Measurements from ENCODE around the gene ZDHHC24.

ZDHHC24 gene

GRCh38 chr11:66480117-66480938, 65.5 kb downstream of the ZDHHC24 start, which contains the start of gene DPP3:
DPP3 (plus strand) TSS chr11:66480434; CDS start chr11:66482201, 1,767 bp downstream.
- peak within 1 kb of the TSS; percentile 91 for H3K4me3 ChIP-seq (ENCODE audit: low read depth, low read length, poor library complexity, severe bottlenecking)
- H3K27me3 ChIP-seq (ENCODE audit: insufficient read depth, low read length), result no peaks in the 10 kb centered on the region
- H2AFZ ChIP-seq (ENCODE audit: low read length), result no peak within 1 kb of the TSS
- H4K20me1 ChIP-seq (ENCODE audit: insufficient read depth, low read length), result no peaks in the 10 kb centered on the region
- H3K36me3 ChIP-seq (ENCODE audit: insufficient read depth, low read length), result peaks cover 13% of the 10 kb centered on the region; the same call in 1 of the 2 replicates
- H3K79me2 ChIP-seq (ENCODE audit: insufficient read depth, low read length), result no peaks in the 10 kb centered on the region
- H3F3A ChIP-seq (ENCODE audit: insufficient read depth, low read length), result no peaks in the 10 kb centered on the region
- H3K4me2 ChIP-seq (ENCODE audit: low read length), result peak within 1 kb of the TSS; percentile 87
- peak within 1 kb of the TSS; percentile 97 for H3K9ac ChIP-seq (ENCODE audit: low read length)
- no peaks in the 10 kb centered on the region for H3K9me3 ChIP-seq (ENCODE audit: low read length)
- H3K9me2 ChIP-seq (ENCODE audit: low read depth, low read length), result no peaks in the 10 kb centered on the region
- H3K4me1 ChIP-seq (ENCODE audit: insufficient read depth, low read length, severe bottlenecking), result peaks cover 25% of the 10 kb centered on the region
- TF ChIP-seq CTCF (IDR thresholded peaks at IDR 0.05; ENCODE audit: low read length) (no peak), EZH2 (IDR thresholded peaks at IDR 0.05; ENCODE audit: borderline replicate concordance, low read length) (no peak)
- H3K27ac ChIP-seq (ENCODE audit: low read depth, low read length, poor library complexity, severe bottlenecking), result peak within 1 kb of the TSS; percentile 69

- Histone ChIP-seq H3K4me3 (ENCODE audit: low read depth, low read length, poor library complexity, severe bottlenecking) (peak overlapping the region; percentile 91), H3K36me3 (ENCODE audit: insufficient read depth, low read length) (peaks cover 12% of the 10 kb centered on the region; the same call in 1 of the 2 replicates)
Observed at GRCh38 chr11:66479394-66480116, 66.3 kb downstream of the ZDHHC24 start.

More at GRCh38 chr11:66479394-66480116, 66.3 kb downstream of the ZDHHC24 start:
- H3K27me3 ChIP-seq (ENCODE audit: insufficient read depth, low read length), result no peaks in the 10 kb centered on the region
- H2AFZ ChIP-seq (ENCODE audit: low read length), result no peak overlapping the region
- H3K9me3 ChIP-seq (ENCODE audit: low read length), result no peaks in the 10 kb centered on the region
- peak overlapping the region; percentile 97 for H3K9ac ChIP-seq (ENCODE audit: low read length)
- H3K27ac ChIP-seq (ENCODE audit: low read depth, low read length, poor library complexity, severe bottlenecking), result peak overlapping the region; percentile 69
- H3F3A ChIP-seq (ENCODE audit: insufficient read depth, low read length), result no peaks in the 10 kb centered on the region
- no peaks in the 10 kb centered on the region for H3K79me2 ChIP-seq (ENCODE audit: insufficient read depth, low read length)
- H3K9me2 ChIP-seq (ENCODE audit: low read depth, low read length), result no peaks in the 10 kb centered on the region
- no peak for TF ChIP-seq EZH2 (IDR thresholded peaks at IDR 0.05; ENCODE audit: borderline replicate concordance, low read length)
- TF ChIP-seq CTCF (IDR thresholded peaks at IDR 0.05; ENCODE audit: low read length), result no peak
- H4K20me1 ChIP-seq (ENCODE audit: insufficient read depth, low read length), result no peaks in the 10 kb centered on the region
- peak overlapping the region; percentile 87 for H3K4me2 ChIP-seq (ENCODE audit: low read length)
- peaks cover 25% of the 10 kb centered on the region for H3K4me1 ChIP-seq (ENCODE audit: insufficient read depth, low read length, severe bottlenecking)
